Astrocyte of the cerebellum (primary cell): Measurements from ENCODE around the gene NR1D2.

Experiments
- DNase-seq: peaks from one replicate; pipeline ENCODE4 v3.0.0-alpha.2; 2011; ENCODE audit warnings: low read depth
- H3K4me3 ChIP-seq: 2 replicates; pipeline ENCODE4 v1.5.1; 2011; ENCODE audit warnings: mild to moderate bottlenecking, low read depth, low read length, moderate library complexity
- in situ Hi-C: cut with HindIII; loops from 2 replicates; pipeline ENCODE4 v1.10.0; 2017; ENCODE audit warnings: low sequenced_read_pairs
- TF ChIP-seq, protein P1 (sequence below): IDR thresholded peaks from 2 replicates; pipeline ENCODE4 v1.5.1; 2012; ENCODE audit warnings: low read length, low read depth, moderate library complexity, mild to moderate bottlenecking; ENCODE audit errors: missing control alignments

NR1D2 gene

DNA sequence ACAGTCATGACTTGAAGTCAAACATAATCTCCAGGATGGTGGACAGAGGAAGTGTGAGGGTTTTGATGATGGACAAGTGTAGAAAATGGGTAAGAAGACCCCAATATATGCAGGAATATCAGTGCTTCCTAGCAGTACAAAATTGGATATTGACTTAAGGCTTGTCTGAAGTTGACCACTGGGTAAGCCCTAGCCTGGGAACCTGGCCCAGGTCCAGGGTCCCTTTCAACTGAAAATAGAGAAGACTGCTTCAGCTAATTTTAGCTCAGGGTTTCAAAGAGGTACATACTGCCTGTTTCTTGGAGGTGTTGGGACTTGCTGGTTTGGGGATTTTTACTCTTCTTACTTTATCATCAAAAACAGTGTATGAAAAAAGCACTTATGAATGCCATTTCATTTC, 4.7 kb downstream of the NR1D2 start:
- no peak for DNase-seq
- in situ Hi-C loops: no loop called here
- TF ChIP-seq, protein P1, sequence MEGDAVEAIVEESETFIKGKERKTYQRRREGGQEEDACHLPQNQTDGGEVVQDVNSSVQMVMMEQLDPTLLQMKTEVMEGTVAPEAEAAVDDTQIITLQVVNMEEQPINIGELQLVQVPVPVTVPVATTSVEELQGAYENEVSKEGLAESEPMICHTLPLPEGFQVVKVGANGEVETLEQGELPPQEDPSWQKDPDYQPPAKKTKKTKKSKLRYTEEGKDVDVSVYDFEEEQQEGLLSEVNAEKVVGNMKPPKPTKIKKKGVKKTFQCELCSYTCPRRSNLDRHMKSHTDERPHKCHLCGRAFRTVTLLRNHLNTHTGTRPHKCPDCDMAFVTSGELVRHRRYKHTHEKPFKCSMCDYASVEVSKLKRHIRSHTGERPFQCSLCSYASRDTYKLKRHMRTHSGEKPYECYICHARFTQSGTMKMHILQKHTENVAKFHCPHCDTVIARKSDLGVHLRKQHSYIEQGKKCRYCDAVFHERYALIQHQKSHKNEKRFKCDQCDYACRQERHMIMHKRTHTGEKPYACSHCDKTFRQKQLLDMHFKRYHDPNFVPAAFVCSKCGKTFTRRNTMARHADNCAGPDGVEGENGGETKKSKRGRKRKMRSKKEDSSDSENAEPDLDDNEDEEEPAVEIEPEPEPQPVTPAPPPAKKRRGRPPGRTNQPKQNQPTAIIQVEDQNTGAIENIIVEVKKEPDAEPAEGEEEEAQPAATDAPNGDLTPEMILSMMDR: no peak
- no peak overlapping the region for H3K4me3 ChIP-seq

DNA sequence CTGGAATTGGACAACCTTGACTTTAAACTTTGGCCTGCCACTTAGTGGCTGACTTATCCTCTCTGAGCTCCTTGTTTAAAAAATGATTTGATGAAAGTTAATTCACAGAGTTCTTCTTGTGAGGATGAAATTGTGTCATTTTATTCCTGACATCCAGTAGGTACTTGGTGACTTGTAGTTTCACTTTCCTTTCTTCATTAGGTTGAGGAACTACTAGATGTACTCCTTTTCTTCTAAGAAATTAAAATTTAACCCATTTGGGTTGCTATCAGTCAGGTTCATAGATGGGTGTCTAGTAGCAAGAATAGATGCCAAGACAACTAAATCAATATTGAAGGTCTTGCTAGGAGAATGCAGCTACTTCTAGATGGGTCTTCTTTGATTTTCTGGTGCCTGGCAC, 5.2 kb downstream of the NR1D2 start:
- in situ Hi-C loops: no loop called here
- no peak for DNase-seq
- TF ChIP-seq, protein P1: no peak
- H3K4me3 ChIP-seq: no peak overlapping the region

DNA sequence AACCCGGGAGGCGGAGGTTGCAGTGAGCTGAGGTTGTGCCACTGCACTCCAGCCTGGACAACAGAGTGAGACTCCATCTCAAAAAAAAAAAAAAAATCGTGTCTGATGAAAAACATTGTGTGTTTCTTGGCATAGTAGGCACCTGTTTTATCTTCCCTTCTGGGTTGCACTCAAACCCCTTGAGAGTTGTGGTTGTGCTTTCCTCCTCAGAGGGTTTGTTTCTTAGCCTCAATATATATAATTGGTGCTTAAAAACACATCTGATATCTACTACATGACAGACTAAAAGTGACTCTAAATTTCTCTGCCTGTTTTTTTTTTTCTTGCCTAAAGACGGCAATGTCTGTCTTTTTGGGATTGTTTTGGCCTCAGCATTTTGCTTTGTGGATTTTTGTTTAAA, 7.6 kb downstream of the NR1D2 start:
- H3K4me3 ChIP-seq: no peak overlapping the region
- TF ChIP-seq, protein P1: no peak
- DNase-seq: no peak
- in situ Hi-C loops: no loop called here

DNA sequence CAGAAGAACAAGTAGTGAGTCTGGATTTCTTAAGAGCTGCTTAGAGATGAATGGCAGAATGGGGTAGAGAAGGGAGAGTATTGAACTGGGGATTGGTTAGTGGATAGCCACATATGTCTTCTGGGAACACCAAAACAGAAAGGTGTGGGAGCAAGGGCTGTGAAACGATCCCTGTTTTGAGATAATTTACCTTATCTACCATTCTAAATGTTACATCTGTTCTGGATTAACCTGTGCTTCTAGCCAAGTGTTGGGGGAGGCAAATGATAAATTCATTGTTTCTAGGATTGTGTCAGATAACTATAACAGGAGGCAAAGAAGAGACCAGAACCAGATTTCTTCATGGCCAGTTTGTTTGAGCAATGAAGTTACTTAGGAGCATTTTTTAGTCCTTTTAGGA, 8.4 kb downstream of the NR1D2 start:
- no peak for DNase-seq
- no peak overlapping the region for H3K4me3 ChIP-seq
- TF ChIP-seq, protein P1: no peak
- in situ Hi-C loops: no loop called here

DNA sequence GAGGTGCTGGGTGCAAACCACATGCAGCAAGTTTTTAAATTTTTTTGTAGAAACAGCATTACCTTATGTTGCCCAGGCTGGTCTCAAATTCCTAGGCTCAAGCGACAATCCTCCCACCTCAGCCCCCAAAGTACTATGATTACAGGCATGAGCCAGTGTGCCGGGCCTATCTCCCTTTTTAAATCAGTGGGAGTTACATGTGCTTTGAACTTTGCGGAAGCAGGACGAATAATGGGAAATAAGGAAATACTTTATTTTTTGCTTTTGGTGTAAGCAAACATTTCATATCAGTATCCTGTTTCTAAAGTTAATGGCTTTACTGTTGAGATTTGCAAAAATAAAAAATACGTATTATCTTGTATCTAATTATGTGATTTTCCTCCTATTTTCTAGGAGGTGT, 9.1 kb downstream of the NR1D2 start:
- TF ChIP-seq, protein P1: no peak

DNA sequence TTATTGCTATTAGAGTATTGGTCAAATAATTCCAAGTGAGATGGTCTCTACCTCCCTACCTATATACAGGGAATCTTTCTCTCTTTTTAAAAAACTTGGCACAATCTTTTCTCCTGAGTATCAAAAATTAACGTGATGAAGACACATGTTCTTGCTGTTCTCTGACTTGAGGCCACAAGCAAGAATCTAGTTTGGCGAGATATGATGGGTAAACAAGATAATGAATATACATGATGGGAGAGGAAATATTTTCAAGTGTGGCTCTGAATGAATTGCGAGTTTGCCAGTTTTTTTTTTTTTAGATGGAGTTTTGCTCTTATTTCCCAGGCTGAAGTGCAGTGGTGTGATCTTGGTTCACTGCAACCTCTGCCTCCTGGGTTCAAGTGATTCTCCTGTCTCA, 11.6 kb downstream of the NR1D2 start:
- in situ Hi-C loops: no loop called here
- no peak for DNase-seq
- no peak overlapping the region for H3K4me3 ChIP-seq
- TF ChIP-seq, protein P1: no peak

More for the DNA sequence above, 9.1 kb downstream of the NR1D2 start:
- in situ Hi-C loops: no loop called here
- no peak for DNase-seq
- no peak overlapping the region for H3K4me3 ChIP-seq
